ENCODE results near the gene ARPP19.
"Not testable (repeated sequence)": the region's sequence is repeated elsewhere in the genome, so short reads cannot be mapped to it uniquely, and the experiment has no call there.

Gene ARPP19

GRCh38 chr15:52523647-52524046 is 45.2 kb downstream of the ARPP19 start:
- Histone ChIP-seq H3K4me3 (ENCODE audit: low read depth, low read length) (no peak overlapping the region), H3K36me3 (ENCODE audit: control insufficient read depth, insufficient read depth, low read length) (no peaks in the 10 kb centered on the region), H3K4me1 (ENCODE audit: control insufficient read depth, insufficient read depth, low read length) (peaks cover 10% of the 10 kb centered on the region), H3K27me3 (ENCODE audit: control insufficient read depth, insufficient read depth, low read length) (peaks cover 13% of the 10 kb centered on the region), H3K9ac (ENCODE audit: low read depth, low read length) (no peak overlapping the region), H3K9me3 (ENCODE audit: control insufficient read depth, insufficient read depth, low read length) (no peaks in the 10 kb centered on the region)

- Histone ChIP-seq H3K9me3 (ENCODE audit: control insufficient read depth, insufficient read depth, low read length) (no peaks in the 10 kb centered on the region), H3K4me1 (ENCODE audit: control insufficient read depth, insufficient read depth, low read length) (peaks cover 10% of the 10 kb centered on the region), H3K4me3 (ENCODE audit: low read depth, low read length) (no peak overlapping the region), H3K9ac (ENCODE audit: low read depth, low read length) (no peak overlapping the region), H3K27me3 (ENCODE audit: control insufficient read depth, insufficient read depth, low read length) (peaks cover 13% of the 10 kb centered on the region), H3K36me3 (ENCODE audit: control insufficient read depth, insufficient read depth, low read length) (no peaks in the 10 kb centered on the region)
Observed at GRCh38 chr15:52523192-52523591, 45.6 kb downstream of the ARPP19 start.

- Histone ChIP-seq H3K36me3 (ENCODE audit: control insufficient read depth, insufficient read depth, low read length) (no peaks in the 10 kb centered on the region), H3K9me3 (ENCODE audit: control insufficient read depth, insufficient read depth, low read length) (no peaks in the 10 kb centered on the region), H3K4me1 (ENCODE audit: control insufficient read depth, insufficient read depth, low read length) (peaks cover 11% of the 10 kb centered on the region), H3K27me3 (ENCODE audit: control insufficient read depth, insufficient read depth, low read length) (no peaks in the 10 kb centered on the region), H3K4me3 (ENCODE audit: low read depth, low read length) (no peak overlapping the region), H3K9ac (ENCODE audit: low read depth, low read length) (no peak overlapping the region)
Observed at GRCh38 chr15:52521682-52522081, 47.1 kb downstream of the ARPP19 start.

- Histone ChIP-seq H3K27me3 (ENCODE audit: control insufficient read depth, insufficient read depth, low read length) (no peaks in the 10 kb centered on the region), H3K9ac (ENCODE audit: low read depth, low read length) (no peak overlapping the region), H3K4me1 (ENCODE audit: control insufficient read depth, insufficient read depth, low read length) (peaks cover 14% of the 10 kb centered on the region), H3K36me3 (ENCODE audit: control insufficient read depth, insufficient read depth, low read length) (no peaks in the 10 kb centered on the region), H3K9me3 (ENCODE audit: control insufficient read depth, insufficient read depth, low read length) (no peaks in the 10 kb centered on the region), H3K4me3 (ENCODE audit: low read depth, low read length) (no peak overlapping the region)
Observed at GRCh38 chr15:52520421-52520820, 48.4 kb downstream of the ARPP19 start.

GRCh38 chr15:52518487-52519371 is 50.1 kb downstream of the ARPP19 start:
- Histone ChIP-seq H3K9me3 (ENCODE audit: control insufficient read depth, insufficient read depth, low read length) (no peaks in the 10 kb centered on the region), H3K36me3 (ENCODE audit: control insufficient read depth, insufficient read depth, low read length) (no peaks in the 10 kb centered on the region), H3K4me1 (ENCODE audit: control insufficient read depth, insufficient read depth, low read length) (peaks cover 14% of the 10 kb centered on the region), H3K27me3 (ENCODE audit: control insufficient read depth, insufficient read depth, low read length) (no peaks in the 10 kb centered on the region), H3K4me3 (ENCODE audit: low read depth, low read length) (no peak overlapping the region), H3K9ac (ENCODE audit: low read depth, low read length) (no peak overlapping the region)

- Histone ChIP-seq H3K27me3 (ENCODE audit: control insufficient read depth, insufficient read depth, low read length) (no peaks in the 10 kb centered on the region), H3K4me3 (ENCODE audit: low read depth, low read length) (no peak overlapping the region), H3K9ac (ENCODE audit: low read depth, low read length) (no peak overlapping the region), H3K9me3 (ENCODE audit: control insufficient read depth, insufficient read depth, low read length) (no peaks in the 10 kb centered on the region), H3K4me1 (ENCODE audit: control insufficient read depth, insufficient read depth, low read length) (peaks cover 8% of the 10 kb centered on the region), H3K36me3 (ENCODE audit: control insufficient read depth, insufficient read depth, low read length) (no peaks in the 10 kb centered on the region)
Observed at GRCh38 chr15:52517014-52517413, 51.8 kb downstream of the ARPP19 start.

GRCh38 chr15:52515343-52515742 is 53.5 kb downstream of the ARPP19 start:
- no peaks in the 10 kb centered on the region for H3K9me3 ChIP-seq (ENCODE audit: control insufficient read depth, insufficient read depth, low read length)
- no peak overlapping the region for H3K4me3 ChIP-seq (ENCODE audit: low read depth, low read length)
- no peaks in the 10 kb centered on the region for H3K36me3 ChIP-seq (ENCODE audit: control insufficient read depth, insufficient read depth, low read length)
- H3K9ac ChIP-seq (ENCODE audit: low read depth, low read length) = no peak overlapping the region
- H3K27me3 ChIP-seq (ENCODE audit: control insufficient read depth, insufficient read depth, low read length) = no peaks in the 10 kb centered on the region
- H3K4me1 ChIP-seq (ENCODE audit: control insufficient read depth, insufficient read depth, low read length) = peaks cover 11% of the 10 kb centered on the region

GRCh38 chr15:52514482-52514881 is 54.3 kb downstream of the ARPP19 start:
- Histone ChIP-seq H3K27me3 (ENCODE audit: control insufficient read depth, insufficient read depth, low read length) (no peaks in the 10 kb centered on the region), H3K36me3 (ENCODE audit: control insufficient read depth, insufficient read depth, low read length) (no peaks in the 10 kb centered on the region), H3K9ac (ENCODE audit: low read depth, low read length) (no peak overlapping the region), H3K9me3 (ENCODE audit: control insufficient read depth, insufficient read depth, low read length) (no peaks in the 10 kb centered on the region), H3K4me1 (ENCODE audit: control insufficient read depth, insufficient read depth, low read length) (peaks cover 11% of the 10 kb centered on the region), H3K4me3 (ENCODE audit: low read depth, low read length) (no peak overlapping the region)

GRCh38 chr15:52512869-52513268 is 56.0 kb downstream of the ARPP19 start:
- H3K4me1 ChIP-seq (ENCODE audit: control insufficient read depth, insufficient read depth, low read length) = peaks cover 15% of the 10 kb centered on the region
- not testable (repeated sequence) for H3K9me3 ChIP-seq (ENCODE audit: control insufficient read depth, insufficient read depth, low read length); H3K36me3 ChIP-seq (ENCODE audit: control insufficient read depth, insufficient read depth, low read length); H3K4me3 ChIP-seq (ENCODE audit: low read depth, low read length); H3K27me3 ChIP-seq (ENCODE audit: control insufficient read depth, insufficient read depth, low read length); H3K9ac ChIP-seq (ENCODE audit: low read depth, low read length)

GRCh38 chr15:52511084-52511483 is 57.7 kb downstream of the ARPP19 start:
- Histone ChIP-seq H3K27me3 (ENCODE audit: control insufficient read depth, insufficient read depth, low read length) (no peaks in the 10 kb centered on the region), H3K36me3 (ENCODE audit: control insufficient read depth, insufficient read depth, low read length) (no peaks in the 10 kb centered on the region), H3K9ac (ENCODE audit: low read depth, low read length) (no peak overlapping the region), H3K4me3 (ENCODE audit: low read depth, low read length) (no peak overlapping the region), H3K9me3 (ENCODE audit: control insufficient read depth, insufficient read depth, low read length) (no peaks in the 10 kb centered on the region), H3K4me1 (ENCODE audit: control insufficient read depth, insufficient read depth, low read length) (peaks cover 7% of the 10 kb centered on the region)

- Histone ChIP-seq H3K4me1 (ENCODE audit: control insufficient read depth, insufficient read depth, low read length) (peaks cover 7% of the 10 kb centered on the region), H3K9ac (ENCODE audit: low read depth, low read length) (no peak overlapping the region), H3K36me3 (ENCODE audit: control insufficient read depth, insufficient read depth, low read length) (no peaks in the 10 kb centered on the region), H3K27me3 (ENCODE audit: control insufficient read depth, insufficient read depth, low read length) (no peaks in the 10 kb centered on the region), H3K9me3 (ENCODE audit: control insufficient read depth, insufficient read depth, low read length) (no peaks in the 10 kb centered on the region), H3K4me3 (ENCODE audit: low read depth, low read length) (no peak overlapping the region)
Observed at GRCh38 chr15:52509500-52510245, 59.2 kb downstream of the ARPP19 start.

- no peak overlapping the region for H3K9ac ChIP-seq (ENCODE audit: low read depth, low read length)
- peaks cover 7% of the 10 kb centered on the region for H3K4me1 ChIP-seq (ENCODE audit: control insufficient read depth, insufficient read depth, low read length)
- H3K4me3 ChIP-seq (ENCODE audit: low read depth, low read length) = no peak overlapping the region
- H3K27me3 ChIP-seq (ENCODE audit: control insufficient read depth, insufficient read depth, low read length) = no peaks in the 10 kb centered on the region
- no peaks in the 10 kb centered on the region for H3K9me3 ChIP-seq (ENCODE audit: control insufficient read depth, insufficient read depth, low read length)
- no peaks in the 10 kb centered on the region for H3K36me3 ChIP-seq (ENCODE audit: control insufficient read depth, insufficient read depth, low read length)
Observed at GRCh38 chr15:52506549-52506948, 62.3 kb downstream of the ARPP19 start.
